Peyer's patch (tissue), 4 donors: Measurements from ENCODE around the gene TRIP11.

Experiments used
- CTCF ChIP-seq, 6 experiments: fragments of 450-650 bp in 4 of 6; fragments of 200-600 bp in 2 of 6; sonication (generic) in 1 of 6; IDR thresholded peaks; one replicate each; pipeline ENCODE4 v1.5.1; 2017 to 2019; ENCODE audit warnings: antibody characterized with exemption in 6 of 6, mild to moderate bottlenecking in 3 of 6, moderate library complexity in 1 of 6
- POLR2A ChIP-seq, 2 donors: fragments of 450-650 bp; IDR thresholded peaks; one replicate each; pipeline ENCODE4 v1.5.1; 2017; ENCODE audit warnings: antibody characterized with exemption in 2 of 2, mild to moderate bottlenecking in 2 of 2, moderate library complexity in 2 of 2

GRCh38 chr14:91997492-91997891 is 42.4 kb downstream of the TRIP11 start:
- TF ChIP-seq POLR2A (IDR thresholded peaks at IDR 0.05) (no peak), CTCF (IDR thresholded peaks at IDR 0.05) (no peak)
